Measurements from ENCODE around the gene RNF10. TPM values are rescaled to one million over a fixed set of nuclear protein-coding genes. Genes with fewer than 3 reads are reported as not detected.

Gene RNF10
- polyA plus RNA-seq, 1 donor (not counting 4 experiments of a cell fraction or from before 2014, with no cell fraction given) = 60.3 TPM

DNA sequence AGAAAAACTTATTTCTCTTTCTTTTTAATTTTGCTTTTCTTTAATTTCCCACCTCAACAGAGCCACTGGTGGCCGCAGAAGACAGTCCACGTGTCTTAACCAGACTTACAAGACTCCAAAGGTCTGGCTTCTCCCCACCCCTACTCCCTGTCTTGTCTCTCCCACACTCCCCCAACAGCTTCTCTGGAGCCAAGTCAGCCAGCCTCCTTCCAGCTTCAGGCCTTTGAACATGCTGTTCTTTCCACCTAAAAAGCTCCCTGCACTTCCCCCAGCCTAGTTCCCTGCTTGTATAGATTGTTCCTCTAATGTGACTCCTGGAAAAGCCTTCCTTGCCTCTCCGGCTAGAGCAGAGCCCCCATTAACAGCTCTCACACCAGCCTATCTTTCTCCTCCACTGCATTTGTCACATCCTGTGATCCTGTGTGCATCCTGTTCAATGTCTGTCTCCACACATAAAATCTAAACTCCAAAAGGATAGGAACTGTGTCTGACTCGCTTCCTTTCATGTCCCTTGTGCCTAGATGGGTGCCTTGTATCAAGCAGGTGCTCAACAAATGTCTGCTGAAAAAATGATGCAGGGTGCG, 46.0 kb upstream of the RNF10 start:
- peaks cover 0 to 10% of the 10 kb centered on the region in 2 experiments for H3K36me3 ChIP-seq (ENCODE audit: control insufficient read depth in 2 of 2, extremely low read depth in 1 of 2, insufficient read depth in 2 of 2, low read length in 2 of 2)

DNA sequence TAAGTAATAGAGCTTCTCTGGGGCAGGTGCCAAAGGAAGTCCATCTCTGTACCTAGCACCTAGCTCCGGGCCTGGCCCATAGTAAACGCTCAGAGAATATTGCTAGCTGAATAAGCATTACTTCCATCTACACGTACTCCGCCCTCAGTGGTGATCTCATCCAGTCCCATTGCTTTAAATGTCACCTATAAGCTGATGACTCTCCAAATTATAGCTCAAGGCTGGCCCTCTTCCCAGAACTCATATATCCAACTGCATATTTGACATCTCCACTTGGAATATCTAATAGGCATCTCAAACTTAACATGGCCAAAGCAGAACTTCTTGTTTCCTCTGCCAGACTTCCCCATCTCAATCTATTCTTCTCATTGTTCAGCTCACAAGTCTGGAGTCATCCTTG, 45.1 kb upstream of the RNF10 start:
- Histone ChIP-seq H3K4me1 (ENCODE audit: control insufficient read depth, extremely low read depth, insufficient read depth, low read length) (no peaks in the 10 kb centered on the region), H3K27me3 (ENCODE audit: control insufficient read depth, extremely low read depth, insufficient read depth, low read length) (no peaks in the 10 kb centered on the region), H3K36me3 (ENCODE audit: control insufficient read depth in 2 of 2, extremely low read depth in 1 of 2, insufficient read depth in 2 of 2, low read length in 2 of 2) (peaks cover 0 to 10% of the 10 kb centered on the region in 2 experiments), H3K4me2 (ENCODE audit: control insufficient read depth, extremely low read depth, insufficient read depth, low read depth, low read length) (no peak overlapping the region), H3K27ac (ENCODE audit: control insufficient read depth, insufficient read depth, low read length) (no peak overlapping the region), H3K4me3 (ENCODE audit: control insufficient read depth in 2 of 3, extremely low read depth in 1 of 3, insufficient read depth in 2 of 3, low read depth in 1 of 3, low read length in 3 of 3) (no peak overlapping the region), H3K79me2 (ENCODE audit: control insufficient read depth, insufficient read depth, low read length) (peaks cover 2% of the 10 kb centered on the region), H2AFZ (ENCODE audit: control insufficient read depth, low read length) (no peak overlapping the region), H4K20me1 (ENCODE audit: control insufficient read depth, extremely low read depth, insufficient read depth, low read length) (peaks cover 2% of the 10 kb centered on the region), H3K9me3 (ENCODE audit: control insufficient read depth, low read depth, low read length) (no peaks in the 10 kb centered on the region), H3K9ac (ENCODE audit: control insufficient read depth, extremely low read depth, insufficient read depth, low read length) (no peak overlapping the region), H3K9me1 (ENCODE audit: control insufficient read depth, extremely low read depth, insufficient read depth, low read length) (peaks cover 2% of the 10 kb centered on the region)
- no peak for DNase-seq (ENCODE audit: low read depth, low spot score)
- dilution Hi-C loops (cut with MboI; ENCODE audit: extremely low pct_ligation_motif_present, low sequenced_read_pairs) = no loop called here
- FAIRE-seq = no peak
- TF ChIP-seq CTCF (optimal IDR thresholded peaks at IDR 0.05 in 1 of 3, IDR thresholded peaks at IDR 0.05 in 1 of 3, conservative IDR thresholded peaks at IDR 0.05 in 1 of 3; ENCODE audit: extremely low read depth in 1 of 3, insufficient read depth in 2 of 3, low read length in 3 of 3) (no peak), EZH2 (IDR thresholded peaks at IDR 0.05; ENCODE audit: low read length) (no peak)

More for the DNA sequence above, 46.0 kb upstream of the RNF10 start:
- Histone ChIP-seq H4K20me1 (ENCODE audit: control insufficient read depth, extremely low read depth, insufficient read depth, low read length) (peaks cover 2% of the 10 kb centered on the region), H3K4me2 (ENCODE audit: control insufficient read depth, extremely low read depth, insufficient read depth, low read depth, low read length) (no peak overlapping the region), H3K79me2 (ENCODE audit: control insufficient read depth, insufficient read depth, low read length) (peaks cover 2% of the 10 kb centered on the region), H3K4me3 (ENCODE audit: control insufficient read depth in 2 of 3, extremely low read depth in 1 of 3, insufficient read depth in 2 of 3, low read depth in 1 of 3, low read length in 3 of 3) (no peak overlapping the region), H2AFZ (ENCODE audit: control insufficient read depth, low read length) (no peak overlapping the region), H3K27me3 (ENCODE audit: control insufficient read depth, extremely low read depth, insufficient read depth, low read length) (no peaks in the 10 kb centered on the region), H3K9me1 (ENCODE audit: control insufficient read depth, extremely low read depth, insufficient read depth, low read length) (peaks cover 2% of the 10 kb centered on the region), H3K27ac (ENCODE audit: control insufficient read depth, insufficient read depth, low read length) (no peak overlapping the region), H3K4me1 (ENCODE audit: control insufficient read depth, extremely low read depth, insufficient read depth, low read length) (no peaks in the 10 kb centered on the region), H3K9me3 (ENCODE audit: control insufficient read depth, low read depth, low read length) (no peaks in the 10 kb centered on the region), H3K9ac (ENCODE audit: control insufficient read depth, extremely low read depth, insufficient read depth, low read length) (no peak overlapping the region)
- FAIRE-seq (no peak), DNase-seq (ENCODE audit: low read depth, low spot score) (no peak)
- TF ChIP-seq CTCF (optimal IDR thresholded peaks at IDR 0.05 in 1 of 3, IDR thresholded peaks at IDR 0.05 in 1 of 3, conservative IDR thresholded peaks at IDR 0.05 in 1 of 3; ENCODE audit: extremely low read depth in 1 of 3, insufficient read depth in 2 of 3, low read length in 3 of 3) = no peak
- TF ChIP-seq EZH2 (IDR thresholded peaks at IDR 0.05; ENCODE audit: low read length) = no peak
- dilution Hi-C loops (cut with MboI; ENCODE audit: extremely low pct_ligation_motif_present, low sequenced_read_pairs) = no loop called here
